ENCODE results near the gene TFPI.

- no peak for TF ChIP-seq POLR2A (IDR thresholded peaks at IDR 0.05; ENCODE audit: low read depth, low read length)
- no peak for TF ChIP-seq EZH2 (IDR thresholded peaks at IDR 0.05; ENCODE audit: borderline replicate concordance, low read depth, low read length, severe bottlenecking)
- no peak for TF ChIP-seq MYC (IDR thresholded peaks at IDR 0.05; ENCODE audit: low read depth, low read length)
Observed at GRCh38 chr2:187482796-187483195, 71.4 kb downstream of the TFPI start.
